Measurements from ENCODE around the gene NELFB.

DNA sequence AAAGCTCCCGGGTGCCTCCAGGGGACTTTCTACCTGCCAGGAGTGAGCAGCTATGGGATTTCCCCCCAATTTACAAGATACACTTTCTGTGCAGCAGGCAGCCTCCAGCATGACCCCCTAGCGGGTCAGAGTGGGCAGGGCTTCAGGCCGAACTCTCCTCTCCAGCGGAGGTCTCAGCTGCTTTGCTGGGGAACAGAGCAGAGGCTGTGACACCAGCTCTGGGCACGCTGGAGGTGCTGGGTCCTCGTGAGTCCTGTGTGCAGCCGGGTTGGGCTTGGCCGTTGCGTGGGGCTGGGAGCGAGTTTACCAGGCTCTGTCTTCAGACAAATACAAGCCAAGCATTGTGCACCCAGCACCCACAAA, 44.1 kb downstream of the NELFB start:
- TF ChIP-seq MXI1 (conservative IDR thresholded peaks at IDR 0.05; ENCODE audit: poor library complexity, severe bottlenecking) = no peak
- TF ChIP-seq, protein P1, sequence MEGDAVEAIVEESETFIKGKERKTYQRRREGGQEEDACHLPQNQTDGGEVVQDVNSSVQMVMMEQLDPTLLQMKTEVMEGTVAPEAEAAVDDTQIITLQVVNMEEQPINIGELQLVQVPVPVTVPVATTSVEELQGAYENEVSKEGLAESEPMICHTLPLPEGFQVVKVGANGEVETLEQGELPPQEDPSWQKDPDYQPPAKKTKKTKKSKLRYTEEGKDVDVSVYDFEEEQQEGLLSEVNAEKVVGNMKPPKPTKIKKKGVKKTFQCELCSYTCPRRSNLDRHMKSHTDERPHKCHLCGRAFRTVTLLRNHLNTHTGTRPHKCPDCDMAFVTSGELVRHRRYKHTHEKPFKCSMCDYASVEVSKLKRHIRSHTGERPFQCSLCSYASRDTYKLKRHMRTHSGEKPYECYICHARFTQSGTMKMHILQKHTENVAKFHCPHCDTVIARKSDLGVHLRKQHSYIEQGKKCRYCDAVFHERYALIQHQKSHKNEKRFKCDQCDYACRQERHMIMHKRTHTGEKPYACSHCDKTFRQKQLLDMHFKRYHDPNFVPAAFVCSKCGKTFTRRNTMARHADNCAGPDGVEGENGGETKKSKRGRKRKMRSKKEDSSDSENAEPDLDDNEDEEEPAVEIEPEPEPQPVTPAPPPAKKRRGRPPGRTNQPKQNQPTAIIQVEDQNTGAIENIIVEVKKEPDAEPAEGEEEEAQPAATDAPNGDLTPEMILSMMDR (IDR thresholded peaks at IDR 0.05; ENCODE audit: poor library complexity, severe bottlenecking) = no peak
- no peak for TF ChIP-seq RAD21 (conservative IDR thresholded peaks at IDR 0.05)
- no peak for TF ChIP-seq POLR2AphosphoS5 (IDR thresholded peaks at IDR 0.05)
- TF ChIP-seq EZH2 (IDR thresholded peaks at IDR 0.05; ENCODE audit: borderline replicate concordance, insufficient read depth, low read length, poor library complexity, severe bottlenecking) = no peak
- TF ChIP-seq, protein P2, sequence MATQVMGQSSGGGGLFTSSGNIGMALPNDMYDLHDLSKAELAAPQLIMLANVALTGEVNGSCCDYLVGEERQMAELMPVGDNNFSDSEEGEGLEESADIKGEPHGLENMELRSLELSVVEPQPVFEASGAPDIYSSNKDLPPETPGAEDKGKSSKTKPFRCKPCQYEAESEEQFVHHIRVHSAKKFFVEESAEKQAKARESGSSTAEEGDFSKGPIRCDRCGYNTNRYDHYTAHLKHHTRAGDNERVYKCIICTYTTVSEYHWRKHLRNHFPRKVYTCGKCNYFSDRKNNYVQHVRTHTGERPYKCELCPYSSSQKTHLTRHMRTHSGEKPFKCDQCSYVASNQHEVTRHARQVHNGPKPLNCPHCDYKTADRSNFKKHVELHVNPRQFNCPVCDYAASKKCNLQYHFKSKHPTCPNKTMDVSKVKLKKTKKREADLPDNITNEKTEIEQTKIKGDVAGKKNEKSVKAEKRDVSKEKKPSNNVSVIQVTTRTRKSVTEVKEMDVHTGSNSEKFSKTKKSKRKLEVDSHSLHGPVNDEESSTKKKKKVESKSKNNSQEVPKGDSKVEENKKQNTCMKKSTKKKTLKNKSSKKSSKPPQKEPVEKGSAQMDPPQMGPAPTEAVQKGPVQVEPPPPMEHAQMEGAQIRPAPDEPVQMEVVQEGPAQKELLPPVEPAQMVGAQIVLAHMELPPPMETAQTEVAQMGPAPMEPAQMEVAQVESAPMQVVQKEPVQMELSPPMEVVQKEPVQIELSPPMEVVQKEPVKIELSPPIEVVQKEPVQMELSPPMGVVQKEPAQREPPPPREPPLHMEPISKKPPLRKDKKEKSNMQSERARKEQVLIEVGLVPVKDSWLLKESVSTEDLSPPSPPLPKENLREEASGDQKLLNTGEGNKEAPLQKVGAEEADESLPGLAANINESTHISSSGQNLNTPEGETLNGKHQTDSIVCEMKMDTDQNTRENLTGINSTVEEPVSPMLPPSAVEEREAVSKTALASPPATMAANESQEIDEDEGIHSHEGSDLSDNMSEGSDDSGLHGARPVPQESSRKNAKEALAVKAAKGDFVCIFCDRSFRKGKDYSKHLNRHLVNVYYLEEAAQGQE (IDR thresholded peaks at IDR 0.05; ENCODE audit: borderline replicate concordance) = no peak
